Endothelial cell of umbilical vein (primary cell): Measurements from ENCODE around the gene PTPRK.

Experiments
- EZH2 ChIP-seq: IDR thresholded peaks from 2 replicates; pipeline ENCODE4 v1.6.1; 2012; ENCODE audit warnings: borderline replicate concordance, low read depth, mild to moderate bottlenecking, moderate library complexity, low read length, inconsistent platforms; ENCODE audit not compliant: severe bottlenecking
- FOS ChIP-seq: IDR thresholded peaks from 2 replicates; pipeline ENCODE4 v1.6.1; 2011; ENCODE audit warnings: mild to moderate bottlenecking, low read length, moderate library complexity, borderline replicate concordance; ENCODE audit not compliant: insufficient read depth
- MYC ChIP-seq: IDR thresholded peaks from one replicate; pipeline ENCODE4 v1.6.1; 2011; ENCODE audit warnings: mild to moderate bottlenecking, low read depth, low read length
- POLR2A ChIP-seq: IDR thresholded peaks from 2 replicates; pipeline ENCODE4 v1.6.1; 2012; ENCODE audit warnings: low read depth, mild to moderate bottlenecking, control low read depth, low read length
- POLR2AphosphoS5 ChIP-seq: IDR thresholded peaks from 2 replicates; pipeline ENCODE4 v1.6.1; 2012; ENCODE audit warnings: low read depth, mild to moderate bottlenecking, control low read depth, low read length, moderate library complexity; ENCODE audit not compliant: insufficient read depth
- TF ChIP-seq, protein P1 (sequence below), 2 donors: IDR thresholded peaks; 1 replicate in 1 of 2; 2 replicates in 1 of 2; pipeline ENCODE4 v1.5.1; 2011; ENCODE audit warnings: low read length in 2 of 2, mild to moderate bottlenecking in 2 of 2, moderate library complexity in 2 of 2, control low read depth in 1 of 2, inconsistent platforms in 1 of 2, low read depth in 1 of 2; ENCODE audit not compliant: insufficient read depth in 1 of 2; ENCODE audit errors: extremely low read depth in 1 of 2
- TF ChIP-seq, protein P2 (sequence below): IDR thresholded peaks from 2 replicates; pipeline ENCODE4 v1.6.1; 2011; ENCODE audit not compliant: insufficient read depth, insufficient read length

DNA sequence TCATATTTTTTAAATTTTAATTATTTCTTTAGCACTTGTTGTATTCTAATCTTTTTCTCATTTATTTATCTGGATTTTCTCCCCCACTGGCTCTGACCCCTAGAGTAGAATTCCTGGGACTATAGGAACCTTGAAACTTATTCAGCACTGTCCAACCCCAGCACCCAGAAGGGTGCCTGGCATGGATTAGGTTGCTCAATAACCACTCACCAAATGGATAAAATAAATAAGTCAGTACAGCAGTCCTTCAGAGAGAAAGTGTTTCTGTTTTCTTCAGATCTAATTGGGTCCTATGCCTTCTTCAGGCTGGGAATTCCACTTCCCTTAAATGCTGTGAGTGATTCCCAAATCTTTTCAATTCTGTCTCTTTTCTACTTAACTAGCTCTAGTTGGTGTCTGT lies 206.2 kb downstream of the PTPRK start:
- TF ChIP-seq, protein P1, sequence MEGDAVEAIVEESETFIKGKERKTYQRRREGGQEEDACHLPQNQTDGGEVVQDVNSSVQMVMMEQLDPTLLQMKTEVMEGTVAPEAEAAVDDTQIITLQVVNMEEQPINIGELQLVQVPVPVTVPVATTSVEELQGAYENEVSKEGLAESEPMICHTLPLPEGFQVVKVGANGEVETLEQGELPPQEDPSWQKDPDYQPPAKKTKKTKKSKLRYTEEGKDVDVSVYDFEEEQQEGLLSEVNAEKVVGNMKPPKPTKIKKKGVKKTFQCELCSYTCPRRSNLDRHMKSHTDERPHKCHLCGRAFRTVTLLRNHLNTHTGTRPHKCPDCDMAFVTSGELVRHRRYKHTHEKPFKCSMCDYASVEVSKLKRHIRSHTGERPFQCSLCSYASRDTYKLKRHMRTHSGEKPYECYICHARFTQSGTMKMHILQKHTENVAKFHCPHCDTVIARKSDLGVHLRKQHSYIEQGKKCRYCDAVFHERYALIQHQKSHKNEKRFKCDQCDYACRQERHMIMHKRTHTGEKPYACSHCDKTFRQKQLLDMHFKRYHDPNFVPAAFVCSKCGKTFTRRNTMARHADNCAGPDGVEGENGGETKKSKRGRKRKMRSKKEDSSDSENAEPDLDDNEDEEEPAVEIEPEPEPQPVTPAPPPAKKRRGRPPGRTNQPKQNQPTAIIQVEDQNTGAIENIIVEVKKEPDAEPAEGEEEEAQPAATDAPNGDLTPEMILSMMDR (IDR thresholded peaks at IDR 0.05; ENCODE audit: extremely low read depth in 1 of 2, insufficient read depth in 1 of 2, low read depth in 1 of 2, low read length in 2 of 2): no peak
- TF ChIP-seq POLR2AphosphoS5: no peak
- TF ChIP-seq POLR2A: no peak
- no peak for TF ChIP-seq MYC
- TF ChIP-seq, protein P2, sequence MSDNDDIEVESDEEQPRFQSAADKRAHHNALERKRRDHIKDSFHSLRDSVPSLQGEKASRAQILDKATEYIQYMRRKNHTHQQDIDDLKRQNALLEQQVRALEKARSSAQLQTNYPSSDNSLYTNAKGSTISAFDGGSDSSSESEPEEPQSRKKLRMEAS: no peak
- no peak for TF ChIP-seq FOS
- no peak for TF ChIP-seq EZH2
